ENCODE measurements around the gene DNAJC6. TPM values are rescaled to one million over a fixed set of nuclear protein-coding genes. Genes with fewer than 3 reads are reported as not detected.
A peak's percentile ranks its signal among the peaks of the same experiment; 100 is the strongest.

The DNAJC6 gene
- total and polyA plus RNA-seq, 2 of the 13 experiments (the other 11 are each of a cell fraction or from before 2014, with no cell fraction given), result 1.0 to 1.6 TPM

GRCh38 chr1:65309304-65310077 lies at the start of gene DNAJC6 (continued):
- peak; percentile 97 for TF ChIP-seq NFAT5 (CRISPR knock-in tag; IDR thresholded peaks at IDR 0.05)
- no peak for TF ChIP-seq HNRNPUL1 (IDR thresholded peaks at IDR 0.05; ENCODE audit: low read depth, low read length)
- TF ChIP-seq, protein P1, sequence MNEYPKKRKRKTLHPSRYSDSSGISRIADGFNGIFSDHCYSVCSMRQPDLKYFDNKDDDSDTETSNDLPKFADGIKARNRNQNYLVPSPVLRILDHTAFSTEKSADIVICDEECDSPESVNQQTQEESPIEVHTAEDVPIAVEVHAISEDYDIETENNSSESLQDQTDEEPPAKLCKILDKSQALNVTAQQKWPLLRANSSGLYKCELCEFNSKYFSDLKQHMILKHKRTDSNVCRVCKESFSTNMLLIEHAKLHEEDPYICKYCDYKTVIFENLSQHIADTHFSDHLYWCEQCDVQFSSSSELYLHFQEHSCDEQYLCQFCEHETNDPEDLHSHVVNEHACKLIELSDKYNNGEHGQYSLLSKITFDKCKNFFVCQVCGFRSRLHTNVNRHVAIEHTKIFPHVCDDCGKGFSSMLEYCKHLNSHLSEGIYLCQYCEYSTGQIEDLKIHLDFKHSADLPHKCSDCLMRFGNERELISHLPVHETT (CRISPR knock-in tag; conservative IDR thresholded peaks at IDR 0.05), result peak; percentile 42; the same call in 1 of the 2 replicates
- TF ChIP-seq ZNF747 (CRISPR knock-in tag; IDR thresholded peaks at IDR 0.05; ENCODE audit: borderline replicate concordance), result peak; percentile 68; the same call in 1 of the 2 replicates
- TF ChIP-seq ZNF724P (CRISPR knock-in tag; IDR thresholded peaks at IDR 0.05; ENCODE audit: borderline replicate concordance), result 0 out of 2 replicates have a peak, but pooled peaks have one; percentile 37
- TF ChIP-seq RNF2 (conservative IDR thresholded peaks at IDR 0.05; ENCODE audit: low read depth), result no peak
- TF ChIP-seq, protein P2, sequence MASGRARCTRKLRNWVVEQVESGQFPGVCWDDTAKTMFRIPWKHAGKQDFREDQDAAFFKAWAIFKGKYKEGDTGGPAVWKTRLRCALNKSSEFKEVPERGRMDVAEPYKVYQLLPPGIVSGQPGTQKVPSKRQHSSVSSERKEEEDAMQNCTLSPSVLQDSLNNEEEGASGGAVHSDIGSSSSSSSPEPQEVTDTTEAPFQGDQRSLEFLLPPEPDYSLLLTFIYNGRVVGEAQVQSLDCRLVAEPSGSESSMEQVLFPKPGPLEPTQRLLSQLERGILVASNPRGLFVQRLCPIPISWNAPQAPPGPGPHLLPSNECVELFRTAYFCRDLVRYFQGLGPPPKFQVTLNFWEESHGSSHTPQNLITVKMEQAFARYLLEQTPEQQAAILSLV (CRISPR knock-in tag; IDR thresholded peaks at IDR 0.05; ENCODE audit: borderline replicate concordance), result peak; percentile 96
- TF ChIP-seq, protein P3, sequence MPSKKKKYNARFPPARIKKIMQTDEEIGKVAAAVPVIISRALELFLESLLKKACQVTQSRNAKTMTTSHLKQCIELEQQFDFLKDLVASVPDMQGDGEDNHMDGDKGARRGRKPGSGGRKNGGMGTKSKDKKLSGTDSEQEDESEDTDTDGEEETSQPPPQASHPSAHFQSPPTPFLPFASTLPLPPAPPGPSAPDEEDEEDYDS (CRISPR knock-in tag; IDR thresholded peaks at IDR 0.05), result peak; percentile 37; the same call in 1 of the 2 replicates
- TF ChIP-seq SNRNP70 (IDR thresholded peaks at IDR 0.05; ENCODE audit: low read depth, low read length), result no peak
- no peak for TF ChIP-seq ZNF234 (CRISPR knock-in tag; conservative IDR thresholded peaks at IDR 0.05)
- no peak for TF ChIP-seq ZMAT5 (CRISPR knock-in tag; IDR thresholded peaks at IDR 0.05; ENCODE audit: borderline replicate concordance, low read depth)
- peak; percentile 74 for TF ChIP-seq NRL (CRISPR knock-in tag; IDR thresholded peaks at IDR 0.05; ENCODE audit: borderline replicate concordance)
- TF ChIP-seq, protein P4, sequence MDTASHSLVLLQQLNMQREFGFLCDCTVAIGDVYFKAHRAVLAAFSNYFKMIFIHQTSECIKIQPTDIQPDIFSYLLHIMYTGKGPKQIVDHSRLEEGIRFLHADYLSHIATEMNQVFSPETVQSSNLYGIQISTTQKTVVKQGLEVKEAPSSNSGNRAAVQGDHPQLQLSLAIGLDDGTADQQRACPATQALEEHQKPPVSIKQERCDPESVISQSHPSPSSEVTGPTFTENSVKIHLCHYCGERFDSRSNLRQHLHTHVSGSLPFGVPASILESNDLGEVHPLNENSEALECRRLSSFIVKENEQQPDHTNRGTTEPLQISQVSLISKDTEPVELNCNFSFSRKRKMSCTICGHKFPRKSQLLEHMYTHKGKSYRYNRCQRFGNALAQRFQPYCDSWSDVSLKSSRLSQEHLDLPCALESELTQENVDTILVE (CRISPR knock-in tag; IDR thresholded peaks at IDR 0.05), result peak; percentile 73
- TF ChIP-seq SKIL (CRISPR knock-in tag; IDR thresholded peaks at IDR 0.05; ENCODE audit: borderline replicate concordance), result 0 out of 2 replicates have a peak, but pooled peaks have one; percentile 31
